HepG2 (cell line): ENCODE measurements around the gene PKD1L1. TPM values are rescaled to one million over a fixed set of nuclear protein-coding genes. Genes with fewer than 3 reads are reported as not detected.

ENCODE experiments used
- BRCA1 ChIP-seq: sonication (generic); formaldehyde crosslinking; IDR thresholded peaks from 2 replicates; pipeline ENCODE4 v1.4.0; 2020; ENCODE audit warnings: missing genetic modification reagents
- MEIS1 ChIP-seq: sonication (generic); formaldehyde crosslinking; IDR thresholded peaks from 2 replicates; pipeline ENCODE4 v1.9.0; 2021; ENCODE audit warnings: mild to moderate bottlenecking, missing genetic modification reagents, moderate library complexity, borderline replicate concordance
- PCBP1 ChIP-seq: fragments of 200-400 bp; formaldehyde crosslinking; IDR thresholded peaks from 2 replicates; pipeline ENCODE4 v1.6.1; 2017; ENCODE audit warnings: mild to moderate bottlenecking, low read depth, low read length, borderline replicate concordance
- TP53 ChIP-seq: sonication (generic); formaldehyde crosslinking; conservative IDR thresholded peaks from 2 replicates; pipeline ENCODE4 v1.4.0; 2020; ENCODE audit warnings: missing genetic modification reagents
- ZC3H4 ChIP-seq: sonication (generic); formaldehyde crosslinking; IDR thresholded peaks from 2 replicates; pipeline ENCODE4 v1.4.0; 2020; ENCODE audit warnings: missing genetic modification reagents, borderline replicate concordance
- ZNF253 ChIP-seq: sonication (generic); formaldehyde crosslinking; IDR thresholded peaks from 2 replicates; pipeline ENCODE4 v1.8.0; 2022; ENCODE audit warnings: mild to moderate bottlenecking, missing genetic modification reagents, borderline replicate concordance
- ZNF274 ChIP-seq: sonication (generic); formaldehyde crosslinking; IDR thresholded peaks from 2 replicates; pipeline ENCODE4 v1.5.1; 2020; ENCODE audit warnings: mild to moderate bottlenecking, missing genetic modification reagents
- ZNF530 ChIP-seq: sonication (generic); formaldehyde crosslinking; IDR thresholded peaks from 2 replicates; pipeline ENCODE4 v1.5.0; 2020; ENCODE audit warnings: low read depth, mild to moderate bottlenecking, missing genetic modification reagents
- ZNF75D ChIP-seq: sonication (generic); formaldehyde crosslinking; IDR thresholded peaks from 2 replicates; pipeline ENCODE4 v1.8.1; 2023; ENCODE audit warnings: missing genetic modification reagents, mild to moderate bottlenecking, borderline replicate concordance
- ZNF768 ChIP-seq: sonication (generic); formaldehyde crosslinking; IDR thresholded peaks from 2 replicates; pipeline ENCODE4 v1.4.0; 2020; ENCODE audit warnings: missing genetic modification reagents
- ZNF850 ChIP-seq: sonication (generic); formaldehyde crosslinking; conservative IDR thresholded peaks from 2 replicates; pipeline ENCODE4 v1.9.0; 2021; ENCODE audit warnings: mild to moderate bottlenecking, missing genetic modification reagents
- polyA plus RNA-seq, 8 experiments: library from polyadenylated mRNA; depleted of rRNA in 3 of 8; stranded (reverse) in 7 of 8; unstranded in 1 of 8; fragments of >200 nt; fragmentation: Illumina TruSeq in 4 of 8; extraction: Trizol in 4 of 8; gene quantifications; 2 replicates each; pipeline versions ENCODE4 v1.2.1 to v1.2.3, GENCODE V29; 2011 to 2016; ENCODE audit warnings: low read depth in 4 of 8, missing spikeins in 1 of 8, mixed read lengths in 1 of 8; ENCODE audit not compliant: insufficient read depth in 1 of 8
- total RNA-seq, 5 experiments: library from RNA; depleted of rRNA; stranded (reverse); fragments of >200 nt; fragmentation: Illumina TruSeq; extraction: Trizol; gene quantifications; 2 replicates each; pipeline ENCODE4 v1.2.3, GENCODE V29; 2016; ENCODE audit warnings: low read depth in 1 of 5
- TF ChIP-seq, protein P1 (sequence below): sonication (generic); formaldehyde crosslinking; IDR thresholded peaks from 2 replicates; pipeline ENCODE4 v1.4.0; 2020; ENCODE audit warnings: mild to moderate bottlenecking, missing genetic modification reagents
- TF ChIP-seq, protein P2 (sequence below): sonication (generic); formaldehyde crosslinking; IDR thresholded peaks from 2 replicates; pipeline ENCODE4 v1.9.0; 2021; ENCODE audit warnings: mild to moderate bottlenecking, missing genetic modification reagents
- TF ChIP-seq, protein P3 (sequence below): sonication (generic); formaldehyde crosslinking; IDR thresholded peaks from 2 replicates; pipeline ENCODE4 v1.8.0; 2022; ENCODE audit warnings: missing genetic modification reagents, mild to moderate bottlenecking, moderate library complexity, borderline replicate concordance

PKD1L1 gene
- total and polyA plus RNA-seq, 2 of the 13 experiments (the other 11 are each of a cell fraction or from before 2014, with no cell fraction given): 0.01 TPM; not detected in 1

- TF ChIP-seq, protein P1, sequence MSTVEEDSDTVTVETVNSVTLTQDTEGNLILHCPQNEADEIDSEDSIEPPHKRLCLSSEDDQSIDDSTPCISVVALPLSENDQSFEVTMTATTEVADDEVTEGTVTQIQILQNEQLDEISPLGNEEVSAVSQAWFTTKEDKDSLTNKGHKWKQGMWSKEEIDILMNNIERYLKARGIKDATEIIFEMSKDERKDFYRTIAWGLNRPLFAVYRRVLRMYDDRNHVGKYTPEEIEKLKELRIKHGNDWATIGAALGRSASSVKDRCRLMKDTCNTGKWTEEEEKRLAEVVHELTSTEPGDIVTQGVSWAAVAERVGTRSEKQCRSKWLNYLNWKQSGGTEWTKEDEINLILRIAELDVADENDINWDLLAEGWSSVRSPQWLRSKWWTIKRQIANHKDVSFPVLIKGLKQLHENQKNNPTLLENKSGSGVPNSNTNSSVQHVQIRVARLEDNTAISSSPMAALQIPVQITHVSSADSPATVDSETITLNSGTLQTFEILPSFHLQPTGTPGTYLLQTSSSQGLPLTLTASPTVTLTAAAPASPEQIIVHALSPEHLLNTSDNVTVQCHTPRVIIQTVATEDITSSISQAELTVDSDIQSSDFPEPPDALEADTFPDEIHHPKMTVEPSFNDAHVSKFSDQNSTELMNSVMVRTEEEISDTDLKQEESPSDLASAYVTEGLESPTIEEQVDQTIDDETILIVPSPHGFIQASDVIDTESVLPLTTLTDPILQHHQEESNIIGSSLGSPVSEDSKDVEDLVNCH (CRISPR knock-in tag): no peak
- TF ChIP-seq, protein P2, sequence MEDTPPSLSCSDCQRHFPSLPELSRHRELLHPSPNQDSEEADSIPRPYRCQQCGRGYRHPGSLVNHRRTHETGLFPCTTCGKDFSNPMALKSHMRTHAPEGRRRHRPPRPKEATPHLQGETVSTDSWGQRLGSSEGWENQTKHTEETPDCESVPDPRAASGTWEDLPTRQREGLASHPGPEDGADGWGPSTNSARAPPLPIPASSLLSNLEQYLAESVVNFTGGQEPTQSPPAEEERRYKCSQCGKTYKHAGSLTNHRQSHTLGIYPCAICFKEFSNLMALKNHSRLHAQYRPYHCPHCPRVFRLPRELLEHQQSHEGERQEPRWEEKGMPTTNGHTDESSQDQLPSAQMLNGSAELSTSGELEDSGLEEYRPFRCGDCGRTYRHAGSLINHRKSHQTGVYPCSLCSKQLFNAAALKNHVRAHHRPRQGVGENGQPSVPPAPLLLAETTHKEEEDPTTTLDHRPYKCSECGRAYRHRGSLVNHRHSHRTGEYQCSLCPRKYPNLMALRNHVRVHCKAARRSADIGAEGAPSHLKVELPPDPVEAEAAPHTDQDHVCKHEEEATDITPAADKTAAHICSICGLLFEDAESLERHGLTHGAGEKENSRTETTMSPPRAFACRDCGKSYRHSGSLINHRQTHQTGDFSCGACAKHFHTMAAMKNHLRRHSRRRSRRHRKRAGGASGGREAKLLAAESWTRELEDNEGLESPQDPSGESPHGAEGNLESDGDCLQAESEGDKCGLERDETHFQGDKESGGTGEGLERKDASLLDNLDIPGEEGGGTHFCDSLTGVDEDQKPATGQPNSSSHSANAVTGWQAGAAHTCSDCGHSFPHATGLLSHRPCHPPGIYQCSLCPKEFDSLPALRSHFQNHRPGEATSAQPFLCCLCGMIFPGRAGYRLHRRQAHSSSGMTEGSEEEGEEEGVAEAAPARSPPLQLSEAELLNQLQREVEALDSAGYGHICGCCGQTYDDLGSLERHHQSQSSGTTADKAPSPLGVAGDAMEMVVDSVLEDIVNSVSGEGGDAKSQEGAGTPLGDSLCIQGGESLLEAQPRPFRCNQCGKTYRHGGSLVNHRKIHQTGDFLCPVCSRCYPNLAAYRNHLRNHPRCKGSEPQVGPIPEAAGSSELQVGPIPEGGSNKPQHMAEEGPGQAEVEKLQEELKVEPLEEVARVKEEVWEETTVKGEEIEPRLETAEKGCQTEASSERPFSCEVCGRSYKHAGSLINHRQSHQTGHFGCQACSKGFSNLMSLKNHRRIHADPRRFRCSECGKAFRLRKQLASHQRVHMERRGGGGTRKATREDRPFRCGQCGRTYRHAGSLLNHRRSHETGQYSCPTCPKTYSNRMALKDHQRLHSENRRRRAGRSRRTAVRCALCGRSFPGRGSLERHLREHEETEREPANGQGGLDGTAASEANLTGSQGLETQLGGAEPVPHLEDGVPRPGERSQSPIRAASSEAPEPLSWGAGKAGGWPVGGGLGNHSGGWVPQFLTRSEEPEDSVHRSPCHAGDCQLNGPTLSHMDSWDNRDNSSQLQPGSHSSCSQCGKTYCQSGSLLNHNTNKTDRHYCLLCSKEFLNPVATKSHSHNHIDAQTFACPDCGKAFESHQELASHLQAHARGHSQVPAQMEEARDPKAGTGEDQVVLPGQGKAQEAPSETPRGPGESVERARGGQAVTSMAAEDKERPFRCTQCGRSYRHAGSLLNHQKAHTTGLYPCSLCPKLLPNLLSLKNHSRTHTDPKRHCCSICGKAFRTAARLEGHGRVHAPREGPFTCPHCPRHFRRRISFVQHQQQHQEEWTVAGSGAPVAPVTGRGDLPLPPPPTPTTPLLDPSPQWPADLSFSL (CRISPR knock-in tag): peak; percentile 56; the same call in 1 of the 2 replicates
- TF ChIP-seq ZNF530 (CRISPR knock-in tag) (no peak), PCBP1 (no peak), ZNF253 (no peak), BRCA1 (CRISPR knock-in tag) (no peak), MEIS1 (CRISPR knock-in tag) (peak; percentile 99), ZNF75D (CRISPR knock-in tag) (no peak), ZNF274 (no peak), ZNF850 (CRISPR knock-in tag) (no peak), TP53 (CRISPR knock-in tag) (0 out of 2 replicates have a peak, but pooled peaks have one; percentile 59), ZNF768 (CRISPR knock-in tag) (peak; percentile 81), ZC3H4 (CRISPR knock-in tag) (no peak)
- TF ChIP-seq, protein P3, sequence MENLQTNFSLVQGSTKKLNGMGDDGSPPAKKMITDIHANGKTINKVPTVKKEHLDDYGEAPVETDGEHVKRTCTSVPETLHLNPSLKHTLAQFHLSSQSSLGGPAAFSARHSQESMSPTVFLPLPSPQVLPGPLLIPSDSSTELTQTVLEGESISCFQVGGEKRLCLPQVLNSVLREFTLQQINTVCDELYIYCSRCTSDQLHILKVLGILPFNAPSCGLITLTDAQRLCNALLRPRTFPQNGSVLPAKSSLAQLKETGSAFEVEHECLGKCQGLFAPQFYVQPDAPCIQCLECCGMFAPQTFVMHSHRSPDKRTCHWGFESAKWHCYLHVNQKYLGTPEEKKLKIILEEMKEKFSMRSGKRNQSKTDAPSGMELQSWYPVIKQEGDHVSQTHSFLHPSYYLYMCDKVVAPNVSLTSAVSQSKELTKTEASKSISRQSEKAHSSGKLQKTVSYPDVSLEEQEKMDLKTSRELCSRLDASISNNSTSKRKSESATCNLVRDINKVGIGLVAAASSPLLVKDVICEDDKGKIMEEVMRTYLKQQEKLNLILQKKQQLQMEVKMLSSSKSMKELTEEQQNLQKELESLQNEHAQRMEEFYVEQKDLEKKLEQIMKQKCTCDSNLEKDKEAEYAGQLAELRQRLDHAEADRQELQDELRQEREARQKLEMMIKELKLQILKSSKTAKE (CRISPR knock-in tag): peak; percentile 99
Observed at GRCh38 chr7:47734287-47734948, 213.8 kb downstream of the PKD1L1 start (continued).
